Chondrocyte (in vitro differentiated cells): Measurements from ENCODE around the gene CELF5. TPM values are rescaled to one million over a fixed set of nuclear protein-coding genes. Genes with fewer than 3 reads are reported as not detected.
"Not testable (repeated sequence)": the region's sequence is repeated elsewhere in the genome, so short reads cannot be mapped to it uniquely, and the experiment has no call there.

Experiments
- DNase-seq: peaks from one replicate; pipeline ENCODE4 v3.0.0; 2021; ENCODE audit warnings: mixed read lengths, low spot score
- H3K27ac Mint-ChIP-seq: one replicate; pipeline ENCODE4 v1.8.0; 2021; ENCODE audit warnings: mild to moderate bottlenecking, moderate library complexity, mixed read lengths; ENCODE audit not compliant: unreplicated experiment
- H3K27me3 Mint-ChIP-seq: 2 replicates; pipeline ENCODE4 v1.8.0; 2021; ENCODE audit warnings: low read depth, mixed read lengths
- H3K36me3 Mint-ChIP-seq: 2 replicates; pipeline ENCODE4 v1.8.0; 2021; ENCODE audit warnings: low read depth, mixed read lengths
- H3K4me1 Mint-ChIP-seq: 2 replicates; pipeline ENCODE4 v1.8.0; 2021; ENCODE audit warnings: low read depth, mild to moderate bottlenecking, mixed read lengths
- H3K4me3 Mint-ChIP-seq: one replicate; pipeline ENCODE4 v1.8.0; 2021; ENCODE audit warnings: mild to moderate bottlenecking, moderate library complexity, mixed read lengths; ENCODE audit not compliant: unreplicated experiment
- H3K9me3 Mint-ChIP-seq: 2 replicates; pipeline ENCODE4 v1.8.0; 2021; ENCODE audit warnings: low read depth, mixed read lengths
- total RNA-seq: library from RNA; stranded (reverse); gene quantifications from 3 replicates; pipeline ENCODE4 v1.2.1, GENCODE V29; 2021
- TF ChIP-seq, protein P1 (sequence below): fragments of 200-600 bp; sonication (generic); IDR thresholded peaks from 2 replicates; pipeline ENCODE4 v1.5.0; 2021; ENCODE audit warnings: antibody characterized with exemption, mild to moderate bottlenecking, moderate library complexity

CELF5 gene
- total RNA-seq, 1 donor from 2014 or later: 0.22 TPM

DNA sequence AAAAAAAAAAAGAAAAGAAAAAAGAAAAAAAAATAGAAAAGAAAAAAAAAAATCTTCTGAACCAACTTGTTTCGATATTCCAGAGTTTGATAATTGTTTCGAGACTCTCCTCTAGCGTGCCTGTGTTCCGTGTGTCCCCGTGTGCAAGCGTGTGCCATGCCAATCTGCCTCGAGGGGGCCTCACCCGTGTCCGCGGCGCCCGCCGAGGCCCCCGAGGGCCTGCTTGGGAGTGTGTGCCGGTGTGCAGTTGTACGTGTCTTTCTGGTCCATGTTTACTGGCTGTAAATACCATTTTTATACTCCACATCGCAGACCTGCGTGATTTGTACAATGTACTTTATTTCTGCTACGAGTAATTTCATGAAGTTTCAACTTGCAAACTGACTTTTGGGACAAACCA is 72.0 kb downstream of the CELF5 start:
- TF ChIP-seq, protein P1, sequence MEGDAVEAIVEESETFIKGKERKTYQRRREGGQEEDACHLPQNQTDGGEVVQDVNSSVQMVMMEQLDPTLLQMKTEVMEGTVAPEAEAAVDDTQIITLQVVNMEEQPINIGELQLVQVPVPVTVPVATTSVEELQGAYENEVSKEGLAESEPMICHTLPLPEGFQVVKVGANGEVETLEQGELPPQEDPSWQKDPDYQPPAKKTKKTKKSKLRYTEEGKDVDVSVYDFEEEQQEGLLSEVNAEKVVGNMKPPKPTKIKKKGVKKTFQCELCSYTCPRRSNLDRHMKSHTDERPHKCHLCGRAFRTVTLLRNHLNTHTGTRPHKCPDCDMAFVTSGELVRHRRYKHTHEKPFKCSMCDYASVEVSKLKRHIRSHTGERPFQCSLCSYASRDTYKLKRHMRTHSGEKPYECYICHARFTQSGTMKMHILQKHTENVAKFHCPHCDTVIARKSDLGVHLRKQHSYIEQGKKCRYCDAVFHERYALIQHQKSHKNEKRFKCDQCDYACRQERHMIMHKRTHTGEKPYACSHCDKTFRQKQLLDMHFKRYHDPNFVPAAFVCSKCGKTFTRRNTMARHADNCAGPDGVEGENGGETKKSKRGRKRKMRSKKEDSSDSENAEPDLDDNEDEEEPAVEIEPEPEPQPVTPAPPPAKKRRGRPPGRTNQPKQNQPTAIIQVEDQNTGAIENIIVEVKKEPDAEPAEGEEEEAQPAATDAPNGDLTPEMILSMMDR: no peak
- Mint-ChIP-seq H3K27me3 (peaks cover 21% of the 10 kb centered on the region), H3K36me3 (no peaks in the 10 kb centered on the region), H3K4me3 (no peak overlapping the region), H3K4me1 (no peaks in the 10 kb centered on the region), H3K27ac (no peak overlapping the region), H3K9me3 (peaks cover 4% of the 10 kb centered on the region)
- no peak for DNase-seq

DNA sequence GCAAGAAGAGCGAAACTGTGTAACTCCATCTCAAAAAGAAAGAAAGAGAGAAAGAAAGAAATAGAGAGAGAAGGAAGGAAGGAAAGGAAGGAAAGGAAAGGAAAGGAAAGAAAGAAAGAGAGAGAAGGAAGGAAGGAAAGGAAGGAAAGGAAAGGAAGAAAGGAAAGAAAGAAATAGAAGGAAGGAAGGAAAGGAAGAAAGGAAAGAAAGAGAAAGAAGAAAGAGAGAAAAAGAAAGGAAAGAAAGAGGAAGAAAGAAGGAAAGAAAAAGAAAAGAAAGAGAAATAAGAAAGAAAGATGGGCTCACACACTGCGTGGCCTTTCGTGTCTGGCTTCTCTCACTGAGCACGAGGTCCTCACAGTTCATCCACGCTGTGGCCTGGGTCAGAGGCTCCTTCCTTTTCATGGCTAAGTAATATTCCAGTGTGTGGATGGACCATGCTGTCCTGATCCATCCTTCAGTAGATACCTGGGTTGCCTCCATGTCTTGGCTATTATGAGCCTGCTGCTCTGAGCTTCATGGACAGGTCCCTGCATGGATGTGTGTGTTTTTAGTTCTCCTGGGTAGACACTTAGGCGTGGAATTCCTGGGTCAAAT is 74.5 kb downstream of the CELF5 start:
- H3K27ac Mint-ChIP-seq: no peak overlapping the region
- no peak for DNase-seq
- no peak overlapping the region for H3K4me3 Mint-ChIP-seq
- H3K27me3 Mint-ChIP-seq: peaks cover 15% of the 10 kb centered on the region
- H3K36me3 Mint-ChIP-seq: peaks cover 3% of the 10 kb centered on the region
- H3K4me1 Mint-ChIP-seq: no peaks in the 10 kb centered on the region
- TF ChIP-seq, protein P1: no peak
- H3K9me3 Mint-ChIP-seq: peaks cover 9% of the 10 kb centered on the region

DNA sequence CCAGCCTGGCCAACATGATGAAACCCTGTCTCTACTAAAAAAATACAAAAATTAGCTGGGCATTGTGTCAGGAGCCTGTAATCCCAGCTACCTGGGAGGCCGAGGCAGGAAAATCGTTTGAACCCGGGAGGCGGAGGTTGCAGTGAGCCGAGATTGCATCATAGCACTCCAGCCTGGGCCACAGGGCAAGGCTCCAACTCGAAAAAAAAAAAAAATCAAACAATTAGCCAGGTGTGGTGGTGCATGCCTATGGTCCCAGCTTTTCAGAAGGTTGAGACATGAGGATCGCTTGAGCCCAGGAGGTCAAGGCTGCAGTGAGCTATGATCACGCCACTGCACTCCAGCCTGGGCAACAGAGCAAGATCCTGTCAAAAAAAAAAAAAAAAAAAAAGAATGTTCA is 76.1 kb downstream of the CELF5 start:
- H3K27me3 Mint-ChIP-seq: peaks cover 15% of the 10 kb centered on the region
- H3K36me3 Mint-ChIP-seq, H3K4me1 Mint-ChIP-seq, DNase-seq, H3K9me3 Mint-ChIP-seq, H3K4me3 Mint-ChIP-seq, H3K27ac Mint-ChIP-seq: not testable (repeated sequence)

DNA sequence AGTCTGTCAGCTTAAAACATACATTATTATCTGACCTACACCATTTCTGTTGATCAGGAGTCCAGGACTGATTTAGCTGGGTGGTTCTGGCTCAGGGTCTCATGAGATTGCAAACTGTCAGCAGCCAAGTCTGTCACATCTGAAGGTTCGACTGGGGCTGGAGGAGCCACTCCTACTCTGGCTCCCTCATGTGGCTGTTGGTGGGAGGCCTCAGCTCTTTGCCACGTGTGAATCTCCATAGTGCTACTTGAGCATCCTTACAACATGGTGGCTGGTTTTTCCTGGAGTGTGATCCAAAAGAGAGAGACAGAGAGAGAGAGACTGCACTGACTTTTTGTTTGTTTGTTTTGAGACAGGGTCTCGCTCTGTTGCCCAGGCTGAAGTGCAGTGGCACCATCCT is 78.3 kb downstream of the CELF5 start:
- peaks cover 9% of the 10 kb centered on the region for H3K9me3 Mint-ChIP-seq
- no peak overlapping the region for H3K27ac Mint-ChIP-seq
- TF ChIP-seq, protein P1: peak; percentile 23
- H3K4me1 Mint-ChIP-seq: peaks cover 5% of the 10 kb centered on the region
- peaks cover 3% of the 10 kb centered on the region for H3K36me3 Mint-ChIP-seq
- no peak overlapping the region for H3K4me3 Mint-ChIP-seq
- DNase-seq: no peak
- peaks cover 14% of the 10 kb centered on the region for H3K27me3 Mint-ChIP-seq

DNA sequence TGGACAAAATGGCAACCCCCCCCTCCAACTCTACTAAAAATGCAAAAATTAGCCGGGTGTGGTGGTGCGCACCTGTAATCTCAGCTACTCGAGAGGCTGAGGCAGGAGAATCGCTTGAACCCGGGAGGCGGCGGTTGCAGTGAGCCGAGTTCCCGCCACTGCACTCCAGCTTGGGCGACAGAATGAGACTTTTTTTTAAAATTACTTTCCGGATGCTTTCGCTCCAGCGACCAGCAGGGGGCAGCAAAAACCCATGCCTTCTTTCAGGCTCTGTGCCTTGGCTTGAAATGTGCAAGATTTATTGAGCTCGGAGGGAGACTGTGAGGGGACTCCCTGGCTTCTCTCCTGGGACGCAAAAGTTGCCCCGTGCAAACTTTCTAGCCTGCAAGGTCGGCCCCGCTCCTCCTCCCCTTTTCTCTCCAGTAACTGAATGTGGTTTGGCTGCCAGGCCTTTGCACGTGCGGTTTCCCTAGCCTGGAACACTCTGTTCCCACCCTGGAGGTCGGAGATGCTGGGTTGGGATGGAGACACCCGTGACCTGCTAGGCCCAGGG is 80.5 kb downstream of the CELF5 start:
- H3K9me3 Mint-ChIP-seq: peaks cover 6% of the 10 kb centered on the region

More for the DNA sequence above, 80.5 kb downstream of the CELF5 start:
- H3K4me3 Mint-ChIP-seq: no peak overlapping the region
- H3K36me3 Mint-ChIP-seq: peaks cover 6% of the 10 kb centered on the region
- H3K27me3 Mint-ChIP-seq: peaks cover 26% of the 10 kb centered on the region
- TF ChIP-seq, protein P1: peak; percentile 92
- peaks cover 5% of the 10 kb centered on the region for H3K4me1 Mint-ChIP-seq
- H3K27ac Mint-ChIP-seq: no peak overlapping the region
- no peak for DNase-seq
